Liver (tissue), 9 donors: ENCODE data around the gene GPR132. TPM values are rescaled to one million over a fixed set of nuclear protein-coding genes. Genes with fewer than 3 reads are reported as not detected.

ENCODE experiments used
- DNase-seq: peaks from one replicate; pipeline ENCODE4 v3.0.0-alpha.2; 2017; ENCODE audit warnings: low spot score
- H3K27ac ChIP-seq, 2 donors: one replicate each; pipeline ENCODE4 v1.7.0; 2013; ENCODE audit warnings: inconsistent platforms in 2 of 2, low read length in 2 of 2, control low read depth in 1 of 2, low read depth in 1 of 2, mild to moderate bottlenecking in 1 of 2
- H3K27me3 ChIP-seq, 4 donors: one replicate each; pipeline versions ENCODE4 v1.6.1 to v1.7.0; 2013; ENCODE audit warnings: low read length in 3 of 4, inconsistent platforms in 1 of 4, mild to moderate bottlenecking in 1 of 4, moderate library complexity in 1 of 4; ENCODE audit not compliant: control insufficient read depth in 4 of 4, insufficient read depth in 4 of 4
- H3K36me3 ChIP-seq, 4 donors: one replicate each; pipeline versions ENCODE4 v1.6.1 to v1.7.0; 2013; ENCODE audit warnings: low read length in 3 of 4, mild to moderate bottlenecking in 3 of 4, low read depth in 1 of 4, moderate library complexity in 1 of 4; ENCODE audit not compliant: control insufficient read depth in 4 of 4, insufficient read depth in 3 of 4
- H3K4me1 ChIP-seq, 4 donors: one replicate each; pipeline versions ENCODE4 v1.6.1 to v1.7.0; 2013; ENCODE audit warnings: low read length in 3 of 4, mild to moderate bottlenecking in 3 of 4, moderate library complexity in 1 of 4; ENCODE audit not compliant: control insufficient read depth in 4 of 4, insufficient read depth in 4 of 4
- H3K4me3 ChIP-seq, 3 donors: one replicate each; pipeline versions ENCODE4 v1.6.1 to v1.7.0; 2013; ENCODE audit warnings: low read length in 3 of 3, control low read depth in 1 of 3, low read depth in 1 of 3, mild to moderate bottlenecking in 1 of 3
- H3K9ac ChIP-seq, 2 donors: one replicate each; pipeline ENCODE4 v1.7.0; 2013; ENCODE audit warnings: low read length in 2 of 2, mild to moderate bottlenecking in 2 of 2, moderate library complexity in 2 of 2, control low read depth in 1 of 2, low read depth in 1 of 2
- H3K9me3 ChIP-seq, 4 donors: one replicate each; pipeline versions ENCODE4 v1.6.1 to v1.7.0; 2013; ENCODE audit warnings: low read length in 3 of 4; ENCODE audit not compliant: control insufficient read depth in 4 of 4
- ATF3 ChIP-seq: IDR thresholded peaks from 2 replicates; pipeline ENCODE4 v1.6.1; 2016; ENCODE audit warnings: antibody characterized with exemption
- CTCF ChIP-seq: fragments of 150-350 bp; IDR thresholded peaks from 2 replicates; pipeline ENCODE4 v1.5.1; 2017; ENCODE audit warnings: improper control_type of control experiment, low read depth, low read length; ENCODE audit not compliant: missing input control
- EGR1 ChIP-seq, 2 donors: IDR thresholded peaks; 2 replicates each; pipeline ENCODE4 v1.6.1; 2016 to 2018; ENCODE audit warnings: antibody characterized with exemption in 2 of 2, low read depth in 2 of 2
- FOXA1 ChIP-seq: IDR thresholded peaks from 2 replicates; pipeline ENCODE4 v1.6.1; 2016; ENCODE audit warnings: antibody characterized with exemption
- FOXA2 ChIP-seq: IDR thresholded peaks from 2 replicates; pipeline ENCODE4 v1.6.1; 2016; ENCODE audit warnings: antibody characterized with exemption
- GABPA ChIP-seq, 2 donors: IDR thresholded peaks in 1 of 2; conservative IDR thresholded peaks in 1 of 2; 2 replicates each; pipeline ENCODE4 v1.6.1; 2016; ENCODE audit warnings: antibody characterized with exemption in 2 of 2, mild to moderate bottlenecking in 1 of 2, moderate library complexity in 1 of 2
- HNF4A ChIP-seq, 2 donors: conservative IDR thresholded peaks; 2 replicates each; pipeline ENCODE4 v1.6.1; 2016; ENCODE audit warnings: antibody characterized with exemption in 2 of 2, mild to moderate bottlenecking in 2 of 2
- HNF4G ChIP-seq: IDR thresholded peaks from 2 replicates; pipeline ENCODE4 v1.6.1; 2016; ENCODE audit warnings: antibody characterized with exemption
- JUND ChIP-seq, 2 donors: IDR thresholded peaks; 2 replicates each; pipeline ENCODE4 v1.6.1; 2016; ENCODE audit warnings: antibody characterized with exemption in 2 of 2
- MAX ChIP-seq: IDR thresholded peaks from 2 replicates; pipeline ENCODE4 v1.6.1; 2016; ENCODE audit warnings: antibody characterized with exemption
- NR2F2 ChIP-seq: IDR thresholded peaks from 2 replicates; pipeline ENCODE4 v1.6.1; 2016; ENCODE audit warnings: antibody characterized with exemption
- RAD21 ChIP-seq, 2 donors: IDR thresholded peaks; 2 replicates each; pipeline ENCODE4 v1.6.1; 2016; ENCODE audit warnings: antibody characterized with exemption in 2 of 2, mild to moderate bottlenecking in 2 of 2
- REST ChIP-seq: IDR thresholded peaks from 2 replicates; pipeline ENCODE4 v1.6.1; 2016; ENCODE audit warnings: antibody characterized with exemption, mild to moderate bottlenecking
- RXRA ChIP-seq, 2 donors: IDR thresholded peaks; 2 replicates each; pipeline ENCODE4 v1.6.1; 2017 to 2018; ENCODE audit warnings: antibody characterized with exemption in 2 of 2, mild to moderate bottlenecking in 1 of 2
- SP1 ChIP-seq: IDR thresholded peaks from 2 replicates; pipeline ENCODE4 v1.6.1; 2018; ENCODE audit warnings: antibody characterized with exemption, mild to moderate bottlenecking
- TAF1 ChIP-seq: conservative IDR thresholded peaks from 2 replicates; pipeline ENCODE4 v1.6.1; 2016; ENCODE audit warnings: antibody characterized with exemption, mild to moderate bottlenecking
- YY1 ChIP-seq: IDR thresholded peaks from 2 replicates; pipeline ENCODE4 v1.6.1; 2016; ENCODE audit warnings: antibody characterized with exemption, mild to moderate bottlenecking
- ZBTB33 ChIP-seq: IDR thresholded peaks from 2 replicates; pipeline ENCODE4 v1.6.1; 2016; ENCODE audit warnings: antibody characterized with exemption
- WGBS: extraction: QIAGEN DNeasy Blood & Tissue Kit; methylation state at CpG from one replicate; pipeline ENCODE4 v1.1.7; 2013; 5-methylcytosine and 5-hydroxymethylcytosine counted together
- polyA plus RNA-seq, 2 donors: library from polyadenylated mRNA; stranded (reverse) in 1 of 2; unstranded in 1 of 2; fragments of 200-250 nt in 1 of 2; fragments of >200 nt in 1 of 2; fragmentation: Nextera tagmentation in 1 of 2; extraction: Ambion mirVana in 1 of 2; gene quantifications; one replicate each; pipeline versions ENCODE4 v1.2.1 to v1.2.3, GENCODE V29; 2013 to 2015
- total RNA-seq, 2 donors: library from RNA; depleted of rRNA; stranded (reverse); fragments of >200 nt; gene quantifications; one replicate each; pipeline ENCODE4 v1.2.3, GENCODE V29; 2014
- donor health status: healthy.
- donor health status: healthy.
- donor health status: healthy.
- donor health status: healthy.
- donor health status: healthy.

Gene GPR132
- total and polyA plus RNA-seq, 4 donors: 0.32 to 1.2 (median 0.75) TPM

GRCh38 chr14:105059925-105060565, 5.2 kb downstream of the GPR132 start:
- Histone ChIP-seq H3K36me3 (no peaks in the 10 kb centered on the region), H3K27me3 (peaks cover 0 to 2% (median 0%) of the 10 kb centered on the region in 4 donors), H3K9ac (no peak overlapping the region), H3K27ac (no peak overlapping the region), H3K4me3 (no peak overlapping the region), H3K9me3 (no peaks in the 10 kb centered on the region), H3K4me1 (peaks cover 0 to 9% (median 2%) of the 10 kb centered on the region in 4 donors)
- WGBS: 84% methylated on average over 16 of the region's 16 CpGs
- TF ChIP-seq YY1 (no peak), ATF3 (no peak), REST (no peak), FOXA1 (no peak), MAX (no peak), ZBTB33 (no peak), NR2F2 (no peak), JUND (IDR thresholded peaks at IDR 0.05) (no peak), RAD21 (IDR thresholded peaks at IDR 0.05) (no peak), EGR1 (IDR thresholded peaks at IDR 0.05; ENCODE audit: low read depth in 2 of 2) (no peak), RXRA (IDR thresholded peaks at IDR 0.05) (no peak), HNF4A (conservative IDR thresholded peaks at IDR 0.05) (no peak), TAF1 (no peak), FOXA2 (no peak)
- no peak for DNase-seq

- WGBS: 70% methylated on average over 22 of the region's 22 CpGs
- H3K4me1 ChIP-seq: peaks cover 0 to 9% (median 2%) of the 10 kb centered on the region in 4 donors
- TF ChIP-seq HNF4A (conservative IDR thresholded peaks at IDR 0.05) (no peak), MAX (no peak), SP1 (no peak), JUND (IDR thresholded peaks at IDR 0.05) (no peak), RXRA (IDR thresholded peaks at IDR 0.05) (no peak), CTCF (no peak), HNF4G (no peak), EGR1 (IDR thresholded peaks at IDR 0.05; ENCODE audit: low read depth in 2 of 2) (no peak), RAD21 (IDR thresholded peaks at IDR 0.05) (no peak), FOXA2 (no peak), ZBTB33 (no peak), GABPA (IDR thresholded peaks at IDR 0.05 in 1 of 2, conservative IDR thresholded peaks at IDR 0.05 in 1 of 2) (no peak)
Observed at GRCh38 chr14:105059035-105059924, 6.0 kb downstream of the GPR132 start.

More at GRCh38 chr14:105059035-105059924, 6.0 kb downstream of the GPR132 start:
- Histone ChIP-seq H3K9me3 (no peaks in the 10 kb centered on the region), H3K9ac (no peak overlapping the region), H3K4me3 (no peak overlapping the region), H3K36me3 (no peaks in the 10 kb centered on the region), H3K27me3 (peaks cover 0 to 2% (median 0%) of the 10 kb centered on the region in 4 donors), H3K27ac (no peak overlapping the region)
- DNase-seq: no peak
